Natural killer cell (primary cell): Measurements from ENCODE around the gene TPT1. TPM values are rescaled to one million over a fixed set of nuclear protein-coding genes. Genes with fewer than 3 reads are reported as not detected.

Experiments used
- ATAC-seq, 3 donors: fragments of 150-1000 bp in 2 of 3; fragments of 200-7000 bp in 1 of 3; cut with Tn5 transposase; 1 replicate in 1 of 3; 2 replicates in 2 of 3; pipeline ENCODE4 v1.10.0; 2021; ENCODE audit warnings: mild to moderate bottlenecking in 2 of 3, moderate library complexity in 2 of 3
- DNase-seq, 2 donors: peaks; one replicate each; pipeline versions ENCODE4 v3.0.0 to v3.0.0-alpha.2; 2013 to 2021; ENCODE audit warnings: mixed read lengths in 1 of 2
- H3K27ac ChIP-seq: one replicate; pipeline ENCODE4 v1.5.1; 2013; ENCODE audit warnings: mild to moderate bottlenecking, low read length
- H3K27me3 ChIP-seq: one replicate; pipeline ENCODE4 v1.6.1; 2013; ENCODE audit warnings: low read length; ENCODE audit not compliant: control insufficient read depth, insufficient read depth
- H3K36me3 ChIP-seq: one replicate; pipeline ENCODE4 v1.6.1; 2013; ENCODE audit warnings: low read length; ENCODE audit not compliant: control insufficient read depth, insufficient read depth
- H3K4me1 ChIP-seq: one replicate; pipeline ENCODE4 v1.6.1; 2013; ENCODE audit warnings: low read length; ENCODE audit not compliant: control insufficient read depth, insufficient read depth
- H3K4me3 ChIP-seq: one replicate; pipeline ENCODE4 v1.5.1; 2013; ENCODE audit warnings: low read length
- H3K9me3 ChIP-seq: one replicate; pipeline ENCODE4 v1.6.1; 2013; ENCODE audit warnings: low read length; ENCODE audit not compliant: control insufficient read depth, insufficient read depth
- H3K27ac Mint-ChIP-seq, 2 donors: one replicate each; pipeline ENCODE4 v1.8.0; 2022; ENCODE audit warnings: mild to moderate bottlenecking in 2 of 2, mixed read lengths in 2 of 2, moderate library complexity in 1 of 2
- H3K27me3 Mint-ChIP-seq, 2 donors: one replicate each; pipeline ENCODE4 v1.8.0; 2022; ENCODE audit warnings: low read depth in 2 of 2, mixed read lengths in 2 of 2
- H3K36me3 Mint-ChIP-seq: one replicate; pipeline ENCODE4 v1.8.0; 2022; ENCODE audit warnings: mixed read lengths
- H3K4me1 Mint-ChIP-seq, 2 donors: one replicate each; pipeline ENCODE4 v1.8.0; 2022; ENCODE audit warnings: mixed read lengths in 2 of 2
- H3K4me3 Mint-ChIP-seq: one replicate; pipeline ENCODE4 v1.8.0; 2022; ENCODE audit warnings: mild to moderate bottlenecking, moderate library complexity, mixed read lengths
- H3K9me3 Mint-ChIP-seq, 2 donors: one replicate each; pipeline ENCODE4 v1.8.0; 2022; ENCODE audit warnings: mixed read lengths in 2 of 2
- CTCF ChIP-seq: fragments of 200-600 bp; IDR thresholded peaks from one replicate; pipeline ENCODE4 v1.8.0; 2022; ENCODE audit warnings: antibody characterized with exemption
- WGBS: methylation state at CpG from one replicate; pipeline ENCODE4 v1.1.7; 2013; ENCODE audit warnings: missing lambda C conversion rate; ENCODE audit not compliant: insufficient coverage; 5-methylcytosine and 5-hydroxymethylcytosine counted together
- intact Hi-C: fragments of 100-400 bp; cut with micrococcal nuclease; formaldehyde crosslinking; loops from one replicate; pipeline ENCODE4 v1.14.2; 2022
- total RNA-seq, 4 donors: library from RNA; stranded (reverse); fragments of 120-200 nt in 1 of 4; gene quantifications; one replicate each; pipeline versions ENCODE4 v1.2.3 to v1.2.4, GENCODE V29; 2013 to 2022

Gene TPT1
- total RNA-seq, 3 donors from 2014 or later (not counting 1 experiment from before 2014, with no cell fraction given) = 2,606 to 3,166 (median 3,085) TPM

- peaks cover 45% of the 10 kb centered on the region for H3K36me3 ChIP-seq
- H3K27ac ChIP-seq = no peak overlapping the region
- DNase-seq = peak in 1 of 2 donors; percentile 20
Observed at GRCh38 chr13:45336025-45336800, 4.8 kb downstream of the TPT1 start.

GRCh38 chr13:45335397-45336024 lies 5.5 kb downstream of the TPT1 start:
- whole genome bisulfite sequencing = 86% methylated on average over 3 of the region's 3 CpGs
- Mint-ChIP-seq H3K27me3 (no peaks in the 10 kb centered on the region), H3K4me1 (peaks cover 78 to 79% of the 10 kb centered on the region in 2 donors), H3K36me3 (peaks cover 27% of the 10 kb centered on the region), H3K9me3 (no peaks in the 10 kb centered on the region), H3K4me3 (peak overlapping the region; percentile 49), H3K27ac (peak overlapping the region; percentile 72 to 83)
- Histone ChIP-seq H3K9me3 (no peaks in the 10 kb centered on the region), H3K4me3 (no peak overlapping the region), H3K27me3 (no peaks in the 10 kb centered on the region), H3K36me3 (peaks cover 45% of the 10 kb centered on the region), H3K27ac (no peak overlapping the region), H3K4me1 (peaks cover 35% of the 10 kb centered on the region)
- DNase-seq (peak in 1 of 2 donors; percentile 23), ATAC-seq (no peak)
- intact Hi-C loops = no loop called here
- TF ChIP-seq CTCF = no peak

More at GRCh38 chr13:45336025-45336800, 4.8 kb downstream of the TPT1 start:
- no peak for TF ChIP-seq CTCF
- Mint-ChIP-seq H3K4me3 (peak overlapping the region; percentile 35), H3K27me3 (no peaks in the 10 kb centered on the region), H3K9me3 (no peaks in the 10 kb centered on the region), H3K27ac (peak overlapping the region; percentile 72 to 83), H3K4me1 (peaks cover 78 to 81% of the 10 kb centered on the region in 2 donors), H3K36me3 (peaks cover 27% of the 10 kb centered on the region)
- intact Hi-C loops = no loop called here
- 87% methylated on average over 9 of the region's 9 CpGs for WGBS
- Histone ChIP-seq H3K9me3 (no peaks in the 10 kb centered on the region), H3K4me3 (no peak overlapping the region), H3K4me1 (peaks cover 35% of the 10 kb centered on the region), H3K27me3 (no peaks in the 10 kb centered on the region)
- no peak for ATAC-seq

- Mint-ChIP-seq H3K27ac (peak overlapping the region; percentile 72 to 83), H3K36me3 (peaks cover 27% of the 10 kb centered on the region), H3K9me3 (no peaks in the 10 kb centered on the region), H3K27me3 (no peaks in the 10 kb centered on the region), H3K4me3 (peak overlapping the region; percentile 62), H3K4me1 (peaks cover 73 to 81% of the 10 kb centered on the region in 2 donors)
- peak in 1 of 2 donors; percentile 68 for DNase-seq
- no peaks in the 10 kb centered on the region for H3K9me3 ChIP-seq
- no peak overlapping the region for H3K4me3 ChIP-seq
- H3K36me3 ChIP-seq = peaks cover 36% of the 10 kb centered on the region
- peak overlapping the region; percentile 46 for H3K27ac ChIP-seq
- peak; percentile 49 to 62 (median 52) for ATAC-seq
- intact Hi-C loops = no loop called here
- no peak for TF ChIP-seq CTCF
- H3K27me3 ChIP-seq = no peaks in the 10 kb centered on the region
- 38% methylated on average over 7 of the region's 7 CpGs for WGBS
- H3K4me1 ChIP-seq = peaks cover 43% of the 10 kb centered on the region
Observed at GRCh38 chr13:45333977-45334922, 6.7 kb downstream of the TPT1 start.
